SH-SY5Y (cell line): ENCODE measurements around the gene FITM2.

Experiments
- GATA2 ChIP-seq: IDR thresholded peaks from 2 replicates; pipeline ENCODE4 v1.6.1; 2011; ENCODE audit warnings: mild to moderate bottlenecking, low read depth, low read length
- GATA3 ChIP-seq: IDR thresholded peaks from 2 replicates; pipeline ENCODE4 v1.6.1; 2011; ENCODE audit warnings: low read depth, mild to moderate bottlenecking, low read length, moderate library complexity

- TF ChIP-seq GATA2, result no peak
- no peak for TF ChIP-seq GATA3
Measured at GRCh38 chr20:44297721-44298120, 13.3 kb downstream of the FITM2 start.
